Heart right ventricle (tissue), 16 donors: Measurements from ENCODE around the gene PDLIM3. TPM values are rescaled to one million over a fixed set of nuclear protein-coding genes. Genes with fewer than 3 reads are reported as not detected.

Experiments
- ATAC-seq, 8 donors: fragments of 200-7000 bp; cut with Tn5 transposase; one replicate each; pipeline ENCODE4 v1.9.1; 2020; ENCODE audit warnings: mild to moderate bottlenecking in 8 of 8, moderate library complexity in 8 of 8, moderate number of reproducible peaks in 1 of 8
- DNase-seq, 2 donors: peaks; one replicate each; pipeline ENCODE4 v3.0.0-alpha.2; 2020
- H3K27ac ChIP-seq, 10 donors: fragments of 200-600 bp; sonication (generic) in 2 of 10; one replicate each; pipeline versions ENCODE4 v1.5.0 to v1.8.0; 2020 to 2022; ENCODE audit warnings: mild to moderate bottlenecking in 3 of 10
- H3K27me3 ChIP-seq, 7 donors: fragments of 200-600 bp; one replicate each; pipeline ENCODE4 v1.8.0; 2021 to 2022; ENCODE audit warnings: mild to moderate bottlenecking in 2 of 7
- H3K36me3 ChIP-seq, 9 donors: fragments of 200-600 bp; sonication (generic) in 1 of 9; one replicate each; pipeline versions ENCODE4 v1.5.0 to v1.8.0; 2020 to 2022; ENCODE audit warnings: mild to moderate bottlenecking in 2 of 9
- H3K4me1 ChIP-seq, 9 donors: fragments of 200-600 bp; sonication (generic) in 1 of 9; one replicate each; pipeline versions ENCODE4 v1.5.0 to v1.8.0; 2020 to 2022; ENCODE audit warnings: mild to moderate bottlenecking in 4 of 9
- H3K4me3 ChIP-seq, 10 donors: fragments of 200-600 bp; sonication (generic) in 2 of 10; one replicate each; pipeline versions ENCODE4 v1.5.0 to v1.8.0; 2020 to 2022; ENCODE audit warnings: mild to moderate bottlenecking in 7 of 10, moderate library complexity in 2 of 10
- H3K9me3 ChIP-seq, 11 donors: fragments of 200-600 bp in 10 of 11; sonication (generic) in 2 of 11; one replicate each; pipeline versions ENCODE4 v1.5.0 to v1.8.0; 2013 to 2022; ENCODE audit warnings: mild to moderate bottlenecking in 2 of 11, control low read depth in 1 of 11, moderate library complexity in 1 of 11
- CTCF ChIP-seq, 9 donors: fragments of 200-600 bp; sonication (generic) in 2 of 9; IDR thresholded peaks; one replicate each; pipeline versions ENCODE4 v1.5.0 to v1.8.0; 2021 to 2022; ENCODE audit warnings: antibody characterized with exemption in 9 of 9, mild to moderate bottlenecking in 5 of 9, moderate library complexity in 1 of 9
- WGBS, 2 donors: extraction: QIAGEN DNeasy Blood & Tissue Kit; methylation state at CpG; one replicate each; pipeline ENCODE4 v1.1.7; 2013; ENCODE audit warnings: inconsistent platforms in 1 of 2; 5-methylcytosine and 5-hydroxymethylcytosine counted together
- intact Hi-C, 10 donors: fragments of 100-400 bp; cut with DNase I; formaldehyde crosslinking; loops; one replicate each; pipeline versions ENCODE4 v1.11.1 to v1.14.2; 2022
- polyA plus RNA-seq, 2 donors: library from polyadenylated mRNA; stranded (reverse); fragments of 200-250 nt; gene quantifications; one replicate each; pipeline ENCODE4 v1.2.3, GENCODE V29; 2013
- total RNA-seq, 10 donors: library from RNA; stranded (reverse); fragmentation: NEBNext Ultra II Directional in 3 of 10; extraction: Animal tissue kit (Norgen Biotek cat#: 25700) in 3 of 10; gene quantifications; one replicate each; pipeline versions ENCODE4 v1.2.1 to v1.2.4, GENCODE V29; 2021 to 2023
- donor health status: Arrhythmogenic right ventricular cardiomyopathy.
- donor health status: ischemic (EF 13 %, LVEDD 7.1; RV severe dilation, severe dysfunction).
- donor health status: healthy with polysubstance abuse.
- donor health status: DM: no; HTN: yes; CAD: no.
- donor health status: DM: no; HTN: no; CAD: no.
- donor health status: ischemic (EF 25% LVEDD 6.9; RV normal size, moderate dysfunction).
- donor health status: ischemic (EF 25% LVEDD 5.7; RV mildly dilated, moderate dysfunction).
- donor health status: healthy.
- donor health status: DM: yes; HTN: yes; CAD: no.
- donor health status: Ischemic cardiomyopathy.
- donor health status: ischemic (EF 35%, LVEDD 5.7; RV mildly dilated, moderate dysfunction).
- donor health status: nonischemic (EF 11% LVEDD 7.7; RV severe dilation, severe dysfunction).
- donor health status: DM: yes; HTN: yes; CAD: no.
- donor health status: PGD.
- donor health status: ischemic (EF 29% LVEDD 5.4; RV normal size, mild dysfunction).
- donor health status: nonischemic (EF 23%, LVEDD 6.1; RV moderate dilation, normal function).

PDLIM3 gene
- total and polyA plus RNA-seq, 12 donors, result 112 to 846 (median 292) TPM

- Histone ChIP-seq H3K27me3 (no peaks in the 10 kb centered on the region), H3K27ac (peak overlapping the region in 4 of 10 donors; percentile 15 to 58 (median 28)), H3K9me3 (peaks cover 0 to 3% (median 0%) of the 10 kb centered on the region in 11 donors), H3K36me3 (no peaks in the 10 kb centered on the region), H3K4me1 (peaks cover 0 to 46% (median 16%) of the 10 kb centered on the region in 9 donors), H3K4me3 (no peak overlapping the region)
- ATAC-seq (peak in 7 of 8 donors; percentile 47 to 84 (median 60)), DNase-seq (peak in 1 of 2 donors; percentile 27)
- intact Hi-C loops, result no loop called here
- WGBS, 2 donors, result 56 to 66% methylated on average over 10 of the region's 10 CpGs
- TF ChIP-seq CTCF (IDR thresholded peaks at IDR 0.05), result no peak
Observed at GRCh38 chr4:185573651-185574199, 38.4 kb upstream of the PDLIM3 start.

DNA sequence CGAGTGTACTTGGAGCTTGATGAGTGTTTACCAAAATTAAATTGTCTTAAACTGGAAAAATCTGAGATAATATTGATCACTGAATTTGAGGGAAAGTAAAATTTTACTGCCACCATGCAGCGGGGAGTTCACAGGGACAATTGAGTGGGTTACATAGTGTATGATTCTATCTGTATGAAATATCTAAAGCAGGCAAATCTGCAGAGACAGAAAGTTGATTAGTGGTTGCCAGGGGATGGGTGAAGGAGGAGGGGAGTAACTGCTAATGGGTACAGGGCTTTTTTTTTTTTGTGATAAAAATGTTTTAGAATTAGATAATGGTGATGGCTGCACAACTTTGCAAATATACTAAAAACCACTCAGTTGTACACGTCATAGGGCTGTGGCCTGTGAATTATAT, 35.4 kb upstream of the PDLIM3 start:
- intact Hi-C loops, result no loop called here
- H3K4me1 ChIP-seq, result peaks cover 10 to 55% (median 36%) of the 10 kb centered on the region in 9 donors

DNA sequence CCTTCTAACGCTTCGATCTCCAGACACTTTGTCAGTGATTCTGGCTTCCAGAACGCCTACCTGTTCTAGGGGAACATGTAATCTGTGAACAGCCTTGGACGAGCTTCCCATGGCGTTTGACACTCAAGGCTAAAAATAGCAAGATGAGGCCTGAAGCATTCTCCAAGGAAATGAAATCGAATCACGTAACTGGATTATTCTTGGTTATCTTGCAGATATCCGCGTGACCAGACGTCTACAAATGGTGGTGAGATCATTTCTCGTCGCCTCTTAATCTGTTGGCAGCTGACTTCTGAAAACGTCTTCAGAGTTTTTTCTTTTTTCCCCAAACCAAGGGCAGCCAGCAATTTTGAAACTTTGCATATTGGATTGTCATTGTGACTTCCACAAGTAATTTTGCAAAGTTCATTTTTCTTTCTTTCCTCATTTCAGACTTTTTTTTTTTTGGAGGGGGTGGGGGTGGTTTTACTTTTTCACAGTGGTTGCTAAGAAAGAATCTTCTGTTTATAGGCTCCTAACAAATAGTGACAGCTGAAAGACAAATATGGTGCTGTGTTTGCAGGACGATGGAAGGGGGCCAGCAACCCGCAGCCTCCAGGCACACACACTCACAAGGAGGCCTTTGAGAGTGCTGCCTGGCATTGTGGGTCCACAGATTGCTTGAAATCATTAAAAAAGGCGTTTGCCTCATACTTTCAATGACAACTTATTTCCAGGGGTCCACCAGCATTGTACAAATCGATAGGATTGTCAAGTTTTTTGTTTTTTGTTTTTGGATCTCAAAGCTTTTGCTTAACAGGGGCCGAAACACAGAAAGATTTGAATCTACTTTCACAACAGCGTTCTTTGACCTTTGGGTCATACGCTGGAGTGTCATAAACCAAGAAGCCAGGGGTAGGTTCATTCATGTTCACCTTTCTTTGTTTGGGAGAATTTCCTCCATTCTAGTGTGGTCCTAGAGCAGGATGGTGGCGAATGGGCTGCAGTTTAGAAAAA, 32.4 kb upstream of the PDLIM3 start:
- no peaks in the 10 kb centered on the region for H3K36me3 ChIP-seq
- DNase-seq (peak; percentile 63 to 85), ATAC-seq (peak; percentile 76 to 90 (median 88))
- peak overlapping the region; percentile 73 to 95 (median 90) for H3K27ac ChIP-seq
- intact Hi-C loops, result loop anchor here in 4 of 10 donors (1.0 to 2.0 kb wide), 3 partner anchors 31 to 33 kb away; partner anchors contain the start of gene PDLIM3 (in 2 of the 4)
- peaks cover 0 to 14% (median 0%) of the 10 kb centered on the region in 11 donors for H3K9me3 ChIP-seq
- 31 to 34% methylated on average over 21 of the region's 21 CpGs for WGBS, 2 donors
- H3K27me3 ChIP-seq, result no peaks in the 10 kb centered on the region
- peak overlapping the region in 2 of 10 donors; percentile 5 to 9 for H3K4me3 ChIP-seq
- TF ChIP-seq CTCF (IDR thresholded peaks at IDR 0.05), result no peak
- H3K4me1 ChIP-seq, result peaks cover 10 to 47% (median 26%) of the 10 kb centered on the region in 9 donors

More for the DNA sequence above, 35.4 kb upstream of the PDLIM3 start:
- Histone ChIP-seq H3K9me3 (peaks cover 0 to under 1% (median 0%) of the 10 kb centered on the region in 11 donors), H3K27ac (peak overlapping the region in 5 of 10 donors; percentile 17 to 95 (median 84)), H3K36me3 (no peaks in the 10 kb centered on the region), H3K27me3 (no peaks in the 10 kb centered on the region), H3K4me3 (no peak overlapping the region)
- DNase-seq, result no peak
- WGBS, 2 donors, result 91 to 96% methylated on average over 3 of the region's 3 CpGs
- no peak for ATAC-seq
- no peak for TF ChIP-seq CTCF (IDR thresholded peaks at IDR 0.05)

GRCh38 chr4:185566972-185567371, 31.7 kb upstream of the PDLIM3 start:
- TF ChIP-seq CTCF (IDR thresholded peaks at IDR 0.05), result no peak
- Histone ChIP-seq H3K9me3 (peaks cover 0 to 14% (median 0%) of the 10 kb centered on the region in 11 donors), H3K27ac (peak overlapping the region; percentile 73 to 95 (median 90)), H3K36me3 (no peaks in the 10 kb centered on the region), H3K27me3 (no peaks in the 10 kb centered on the region), H3K4me3 (peak overlapping the region in 1 of 10 donors; percentile 5), H3K4me1 (peaks cover 10 to 47% (median 26%) of the 10 kb centered on the region in 9 donors)
- DNase-seq (peak in 1 of 2 donors; percentile 78), ATAC-seq (peak; percentile 72 to 88 (median 81))
- intact Hi-C loops, result loop anchor here in 4 of 10 donors (1.0 to 2.0 kb wide), 3 partner anchors 30 to 33 kb away; partner anchors contain the start of gene PDLIM3 (in 2 of the 4)
- WGBS, 2 donors, result 5 to 35% methylated on average over 1 of the region's 1 CpG
